Caco-2 (cell line): ENCODE data around the gene NRK. TPM values are rescaled to one million over a fixed set of nuclear protein-coding genes. Genes with fewer than 3 reads are reported as not detected.

Source experiments
- BruUV-seq: library from RNA; stranded (reverse); fragments of 400-500 nt; replicated peaks from 2 replicates; lab custom pipeline; 2021; lab: Mats Ljungman, UMichigan
- CTCF ChIA-PET: fragments of 300-600 bp; sonication (Branson Sonifier 250); formaldehyde crosslinking; loops from one replicate; lab custom pipeline; 2022; ENCODE audit warnings: antibody characterized with exemption; lab: Charles Lee
- POLR2A ChIA-PET: fragments of 300-600 bp; sonication (Branson Sonifier 250); formaldehyde crosslinking; loops from one replicate; lab custom pipeline; 2022; ENCODE audit warnings: antibody characterized with exemption; lab: Charles Lee
- DNase-seq, 2 experiments: peaks; one replicate each; pipeline versions ENCODE4 v3.0.0 to v3.0.0-alpha.2; 2020 to 2022
- H3K27me3 ChIP-seq: replicated peaks from 2 replicates; pipeline ENCODE4 v1.6.0; 2011; ENCODE audit warnings: low read length; ENCODE audit not compliant: control insufficient read depth, insufficient read depth
- H3K36me3 ChIP-seq: 2 replicates; pipeline ENCODE4 v1.5.1; 2011; ENCODE audit warnings: low read length; ENCODE audit not compliant: control insufficient read depth, insufficient read depth
- H3K4me1 ChIP-seq: fragments of 250-450 bp; sonication (Bioruptor Pico); 2 replicates; pipeline ENCODE4 v1.5.1; 2020; ENCODE audit warnings: mild to moderate bottlenecking
- H3K4me3 ChIP-seq: 2 replicates; pipeline ENCODE4 v1.5.1; 2011; ENCODE audit warnings: low read depth, mild to moderate bottlenecking, control low read depth, low read length
- H3K9me3 ChIP-seq: fragments of 250-450 bp; sonication (Bioruptor Pico); 2 replicates; pipeline ENCODE4 v1.5.1; 2020; ENCODE audit warnings: mild to moderate bottlenecking, moderate library complexity
- H3K27ac Mint-ChIP-seq: one replicate; pipeline ENCODE4 v1.8.0; 2022; ENCODE audit warnings: mixed read lengths; ENCODE audit not compliant: unreplicated experiment
- H3K27me3 Mint-ChIP-seq: one replicate; pipeline ENCODE4 v1.8.0; 2022; ENCODE audit warnings: mixed read lengths; ENCODE audit not compliant: insufficient read depth, unreplicated experiment
- H3K36me3 Mint-ChIP-seq: one replicate; pipeline ENCODE4 v1.8.0; 2022; ENCODE audit warnings: mild to moderate bottlenecking, mixed read lengths; ENCODE audit not compliant: insufficient read depth, unreplicated experiment
- H3K4me1 Mint-ChIP-seq: one replicate; pipeline ENCODE4 v1.8.0; 2022; ENCODE audit warnings: low read depth, mixed read lengths; ENCODE audit not compliant: unreplicated experiment
- H3K4me3 Mint-ChIP-seq: one replicate; pipeline ENCODE4 v1.8.0; 2022; ENCODE audit warnings: mild to moderate bottlenecking, moderate library complexity, mixed read lengths; ENCODE audit not compliant: unreplicated experiment
- H3K9me3 Mint-ChIP-seq: one replicate; pipeline ENCODE4 v1.8.0; 2022; ENCODE audit warnings: mixed read lengths; ENCODE audit not compliant: unreplicated experiment
- CTCF ChIP-seq, 2 experiments: fragments of 200-600 bp in 1 of 2; IDR thresholded peaks; 1 replicate in 1 of 2; 2 replicates in 1 of 2; pipeline versions ENCODE4 v1.5.1 to v1.8.0; 2011 to 2022; ENCODE audit warnings: antibody characterized with exemption in 1 of 2, control low read depth in 1 of 2, inconsistent platforms in 1 of 2, low read depth in 1 of 2, low read length in 1 of 2, mild to moderate bottlenecking in 1 of 2, moderate library complexity in 1 of 2; ENCODE audit not compliant: insufficient read depth in 1 of 2, severe bottlenecking in 1 of 2, unreplicated experiment in 1 of 2
- intact Hi-C: fragments of 100-400 bp; cut with micrococcal nuclease; formaldehyde crosslinking; loops from one replicate; pipeline ENCODE4 v1.10.0; 2022; ENCODE audit not compliant: unreplicated experiment
- total RNA-seq: library from RNA; stranded (reverse); gene quantifications from 2 replicates; pipeline ENCODE4 v1.2.3, GENCODE V29; 2022

The NRK gene
- total RNA-seq, 1 experiment from 2014 or later = 0.16 TPM

- Histone ChIP-seq H3K36me3 (no peaks in the 10 kb centered on the region), H3K4me3 (no peak overlapping the region), H3K4me1 (no peaks in the 10 kb centered on the region), H3K27me3 (no peaks in the 10 kb centered on the region), H3K9me3 (no peaks in the 10 kb centered on the region)
- Mint-ChIP-seq H3K36me3 (no peaks in the 10 kb centered on the region), H3K4me3 (no peak overlapping the region), H3K27ac (no peak overlapping the region), H3K9me3 (no peaks in the 10 kb centered on the region), H3K27me3 (no peaks in the 10 kb centered on the region), H3K4me1 (no peaks in the 10 kb centered on the region)
- POLR2A ChIA-PET = no interaction called here
- TF ChIP-seq CTCF (IDR thresholded peaks at IDR 0.05; ENCODE audit: insufficient read depth in 1 of 2, low read depth in 1 of 2, low read length in 1 of 2, severe bottlenecking in 1 of 2, unreplicated experiment in 1 of 2) = no peak
- no peak for DNase-seq
- CTCF ChIA-PET = no interaction called here
- intact Hi-C loops = no loop called here
- BruUV-seq = no TSS peak
Measured at GRCh38 chrX:106007815-106008214, 185.5 kb downstream of the NRK start.

Other genes starting within 250 kb of the NRK start
- gene SERPINA7, start 216.2 kb downstream of the NRK start, total RNA-seq = not detected in 2 replicates